ENCODE measurements around the gene CIC.

- TF ChIP-seq POLR2A (IDR thresholded peaks at IDR 0.05; ENCODE audit: low read depth, low read length) (no peak), TAF1 (IDR thresholded peaks at IDR 0.05; ENCODE audit: low read depth, low read length) (no peak), SPI1 (IDR thresholded peaks at IDR 0.05; ENCODE audit: low read depth, low read length) (no peak), PAX5 (IDR thresholded peaks at IDR 0.05; ENCODE audit: insufficient read depth, low read length, severe bottlenecking) (no peak), POLR2AphosphoS5 (IDR thresholded peaks at IDR 0.05; ENCODE audit: low read depth, low read length) (no peak)
These were observed 13.0 kb downstream of the CIC start for GRCh38 chr19:42281827-42282762.
